ENCODE measurements around the gene TENM4. TPM values are rescaled to one million over a fixed set of nuclear protein-coding genes. Genes with fewer than 3 reads are reported as not detected.
A peak's percentile ranks its signal among the peaks of the same experiment; 100 is the strongest.

Gene TENM4
- total RNA-seq, 1 experiment from 2014 or later: 9.9 TPM

DNA sequence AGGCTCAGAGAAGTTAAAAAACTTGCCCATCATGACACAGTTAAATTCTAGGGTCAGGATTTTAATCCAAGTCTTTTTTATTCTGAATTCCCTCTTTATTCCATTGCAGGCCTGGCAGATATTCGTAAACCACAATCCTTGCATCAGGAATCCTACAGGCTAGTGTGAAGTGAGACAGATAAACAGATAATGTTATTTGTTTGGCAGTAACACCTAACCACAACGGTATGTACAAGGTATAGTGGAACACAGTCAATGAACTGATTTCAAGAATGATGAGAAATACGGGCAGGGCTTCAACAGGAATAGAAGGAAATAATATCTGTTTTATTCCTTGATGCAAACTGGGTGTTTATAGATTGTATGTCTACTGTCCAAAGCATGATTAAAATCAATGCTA lies 834.2 kb downstream of the TENM4 start:
- Mint-ChIP-seq H3K9me3 (ENCODE audit: unreplicated experiment) (no peaks in the 10 kb centered on the region), H3K4me3 (ENCODE audit: unreplicated experiment) (no peak overlapping the region), H3K4me1 (ENCODE audit: insufficient read depth, unreplicated experiment) (peaks cover 5% of the 10 kb centered on the region), H3K27ac (ENCODE audit: low read depth, unreplicated experiment) (no peak overlapping the region), H3K36me3 (ENCODE audit: insufficient read depth, unreplicated experiment) (no peaks in the 10 kb centered on the region), H3K27me3 (ENCODE audit: insufficient read depth, unreplicated experiment) (peaks cover 9% of the 10 kb centered on the region)
- DNase-seq (ENCODE audit: unreplicated experiment): no peak
- TF ChIP-seq CTCF (IDR thresholded peaks at IDR 0.05; ENCODE audit: unreplicated experiment): no peak
- ChIA-PET POLR2A (no interaction called here), CTCF (interaction anchor here (0.9 kb wide), 1 partner anchor 21 kb away, joined by 5 read pairs; no protein-coding TSS in a partner anchor)
- BruUV-seq (replicated peaks): no TSS peak
- intact Hi-C loops (cut with micrococcal nuclease): no loop called here

DNA sequence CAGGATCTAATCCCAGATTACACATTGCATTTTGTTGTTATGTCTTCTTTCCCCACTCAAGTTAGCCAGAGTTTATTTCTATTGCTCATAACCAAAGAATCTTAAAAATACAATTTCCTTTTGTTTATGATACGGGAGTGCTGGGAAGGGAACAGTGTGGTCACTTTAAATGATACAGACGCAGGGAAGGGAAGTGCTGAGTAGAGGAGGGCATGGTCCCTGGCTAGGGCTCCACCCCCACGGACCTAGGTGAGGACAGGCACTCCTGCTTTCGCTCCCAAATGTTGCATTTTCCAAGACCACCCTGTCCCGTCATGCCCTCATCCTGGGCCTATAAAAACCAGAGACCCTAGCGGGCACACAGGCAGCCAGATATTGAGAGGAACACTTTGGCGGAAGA lies 835.5 kb downstream of the TENM4 start:
- H3K9me3 Mint-ChIP-seq (ENCODE audit: unreplicated experiment): no peaks in the 10 kb centered on the region
- intact Hi-C loops (cut with micrococcal nuclease): no loop called here
- no peaks in the 10 kb centered on the region for H3K36me3 Mint-ChIP-seq (ENCODE audit: insufficient read depth, unreplicated experiment)
- CTCF ChIA-PET: no interaction called here
- no peak overlapping the region for H3K4me3 Mint-ChIP-seq (ENCODE audit: unreplicated experiment)
- no peak for DNase-seq (ENCODE audit: unreplicated experiment)
- BruUV-seq (replicated peaks): no TSS peak
- no peak for TF ChIP-seq CTCF (IDR thresholded peaks at IDR 0.05; ENCODE audit: unreplicated experiment)
- H3K4me1 Mint-ChIP-seq (ENCODE audit: insufficient read depth, unreplicated experiment): peaks cover 5% of the 10 kb centered on the region
- POLR2A ChIA-PET: no interaction called here
- H3K27me3 Mint-ChIP-seq (ENCODE audit: insufficient read depth, unreplicated experiment): peaks cover 23% of the 10 kb centered on the region
- H3K27ac Mint-ChIP-seq (ENCODE audit: low read depth, unreplicated experiment): no peak overlapping the region

DNA sequence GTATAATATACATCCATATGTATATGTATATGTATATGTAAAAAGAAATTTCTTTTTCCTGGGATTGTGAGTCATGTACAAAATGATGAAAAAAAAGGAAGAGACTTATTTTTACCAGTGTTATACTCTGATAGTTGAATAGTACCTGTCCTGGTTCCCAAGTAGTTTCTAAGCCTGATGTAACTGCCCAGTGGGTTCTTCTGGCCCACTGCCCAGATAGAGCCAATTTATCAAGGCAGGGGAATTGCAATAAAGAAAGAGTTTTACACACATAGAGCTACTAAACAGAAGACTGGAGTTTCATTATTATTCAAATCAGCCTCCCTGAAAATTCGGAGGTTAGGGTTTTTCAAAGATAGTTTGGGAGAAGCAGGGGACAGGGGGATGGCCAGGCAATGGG lies 837.0 kb downstream of the TENM4 start:
- ChIA-PET CTCF (no interaction called here), POLR2A (no interaction called here)
- no peak overlapping the region for H3K27ac Mint-ChIP-seq (ENCODE audit: low read depth, unreplicated experiment)
- H3K4me1 Mint-ChIP-seq (ENCODE audit: insufficient read depth, unreplicated experiment): peaks cover 5% of the 10 kb centered on the region
- intact Hi-C loops (cut with micrococcal nuclease): no loop called here
- H3K4me3 Mint-ChIP-seq (ENCODE audit: unreplicated experiment): no peak overlapping the region
- H3K27me3 Mint-ChIP-seq (ENCODE audit: insufficient read depth, unreplicated experiment): peaks cover 27% of the 10 kb centered on the region
- no peaks in the 10 kb centered on the region for H3K9me3 Mint-ChIP-seq (ENCODE audit: unreplicated experiment)
- DNase-seq (ENCODE audit: unreplicated experiment): no peak
- TF ChIP-seq CTCF (IDR thresholded peaks at IDR 0.05; ENCODE audit: unreplicated experiment): no peak
- no TSS peak for BruUV-seq (replicated peaks)
- H3K36me3 Mint-ChIP-seq (ENCODE audit: insufficient read depth, unreplicated experiment): no peaks in the 10 kb centered on the region

Small RNA genes within 50 kb of the gene (microRNA-seq; reads per million reads assigned to microRNA genes)
- gene MIR5579: 2.9 reads per million, percentile 21 among the genes with 10 or more reads in this experiment
- gene MIR708: 1,739 reads per million, percentile 90 among the genes with 10 or more reads in this experiment

Data from MCF 10A (cell line).